Stimulated activated CD4-positive, alpha-beta T cell treated with anti-CD3 and anti-CD28 coated beads, Interleukin-1b, Interleukin-23, amount 100 ng/mL, for 4 hours (primary cell): ENCODE results near the gene TGM5.
"Not testable (repeated sequence)": the region's sequence is repeated elsewhere in the genome, so short reads cannot be mapped to it uniquely, and the experiment has no call there.

Source experiments
- DNase-seq, 2 donors: peaks; one replicate each; pipeline ENCODE4 v3.0.0-alpha.2; 2020; ENCODE audit warnings: low read depth in 2 of 2

The TGM5 gene

GRCh38 chr15:43249236-43249635 lies 17.5 kb downstream of the TGM5 start:
- no peak for DNase-seq

GRCh38 chr15:43246261-43246774 lies 20.4 kb downstream of the TGM5 start:
- DNase-seq, result no peak

GRCh38 chr15:43244092-43244491 lies 22.6 kb downstream of the TGM5 start:
- DNase-seq, result no peak

- DNase-seq, result no peak
These were observed 23.6 kb downstream of the TGM5 start for GRCh38 chr15:43243020-43243645.

- no peak for DNase-seq
These were observed 24.1 kb downstream of the TGM5 start for GRCh38 chr15:43242616-43243015.

GRCh38 chr15:43241100-43241499 lies 25.6 kb downstream of the TGM5 start:
- DNase-seq, result no peak

- no peak for DNase-seq
These were observed 26.8 kb downstream of the TGM5 start for GRCh38 chr15:43239732-43240491.

GRCh38 chr15:43238671-43239131 lies 28.0 kb downstream of the TGM5 start:
- no peak for DNase-seq

- no peak for DNase-seq
These were observed 28.8 kb downstream of the TGM5 start for GRCh38 chr15:43237842-43238470.

- DNase-seq, result no peak
These were observed 31.2 kb downstream of the TGM5 start for GRCh38 chr15:43235536-43235935.

- DNase-seq, result no peak
These were observed 34.3 kb downstream of the TGM5 start for GRCh38 chr15:43232289-43232874.

- DNase-seq, result no peak
These were observed 36.0 kb downstream of the TGM5 start for GRCh38 chr15:43230640-43231115.

GRCh38 chr15:43229977-43230376 lies 36.8 kb downstream of the TGM5 start:
- no peak for DNase-seq

- DNase-seq, result no peak
These were observed 40.1 kb downstream of the TGM5 start for GRCh38 chr15:43226436-43227305.

- not testable (repeated sequence) for DNase-seq
These were observed 40.8 kb downstream of the TGM5 start for GRCh38 chr15:43225950-43226255.

- peak in 1 of 2 donors; percentile 24 for DNase-seq
These were observed 41.4 kb downstream of the TGM5 start for GRCh38 chr15:43225201-43225949.

GRCh38 chr15:43221422-43221821 lies 45.3 kb downstream of the TGM5 start:
- no peak for DNase-seq

- DNase-seq, result no peak
These were observed 45.7 kb downstream of the TGM5 start, which contains the start of gene EPB42 for GRCh38 chr15:43220991-43221403. TSS of gene EPB42 (minus strand) at chr15:43221018. CDS start at chr15:43220825, 193 bp downstream.

- DNase-seq, result no peak
These were observed 46.5 kb downstream of the TGM5 start for GRCh38 chr15:43219929-43220928.
